ENCODE data around the gene PGAP1. TPM values are rescaled to one million over a fixed set of nuclear protein-coding genes. Genes with fewer than 3 reads are reported as not detected.
A peak's percentile ranks its signal among the peaks of the same experiment; 100 is the strongest.

PGAP1 gene
- polyA plus RNA-seq, 3 donors = 0.10 to 0.81 (median 0.33) TPM

- Histone ChIP-seq H3K4me2 (replicated peaks; ENCODE audit: extremely low read depth, low read length, poor library complexity, severe bottlenecking) (peak overlapping the region; percentile 100), H3K9ac (ENCODE audit: insufficient read depth, low read length, poor library complexity, severe bottlenecking) (no peak overlapping the region), H3K79me2 (ENCODE audit: insufficient read depth, low read length) (no peaks in the 10 kb centered on the region), H2AFZ (ENCODE audit: insufficient read depth, low read depth, low read length, poor library complexity, severe bottlenecking) (peak overlapping the region; percentile 100), H4K20me1 (ENCODE audit: insufficient read depth, low read length) (no peaks in the 10 kb centered on the region), H3K27me3 (ENCODE audit: control insufficient read depth in 2 of 2, insufficient read depth in 2 of 2, low read length in 2 of 2) (peaks cover 6 to 18% of the 10 kb centered on the region in 2 donors), H3K4me1 (ENCODE audit: control insufficient read depth in 1 of 2, insufficient read depth in 2 of 2, low read length in 2 of 2) (peaks cover 20 to 22% of the 10 kb centered on the region in 2 donors), H3K36me3 (replicated peaks in 1 of 2; ENCODE audit: control insufficient read depth in 1 of 2, insufficient read depth in 2 of 2, low read length in 2 of 2) (no peaks in the 10 kb centered on the region), H3K9me3 (replicated peaks in 1 of 2; ENCODE audit: control insufficient read depth in 1 of 2, insufficient read depth in 1 of 2, low read length in 2 of 2) (no peaks in the 10 kb centered on the region), H3K4me3 (replicated peaks in 1 of 3; ENCODE audit: low read depth in 2 of 3, low read length in 3 of 3) (peak overlapping the region; percentile 87 to 96 (median 95)), H3K27ac (ENCODE audit: low read depth in 1 of 2, low read length in 2 of 2) (no peak overlapping the region)
- Mint-ChIP-seq H3K27me3 (ENCODE audit: low read depth in 3 of 3) (peaks cover 11 to 17% (median 16%) of the 10 kb centered on the region in 3 donors), H3K4me3 (peak overlapping the region; percentile 98 to 99), H3K9me3 (peaks cover 0 to 3% (median 2%) of the 10 kb centered on the region in 7 donors), H3K4me1 (peaks cover 26% of the 10 kb centered on the region), H3K36me3 (no peaks in the 10 kb centered on the region), H3K27ac (no peak overlapping the region)
- WGBS (ENCODE audit: insufficient coverage) = 0% methylated on average over 1 of the region's 11 CpGs
- no peak for DNase-seq
- intact Hi-C loops (cut with micrococcal nuclease) = loop anchor here in 1 of 2 donors (5.0 kb wide), 1 partner anchor 57 kb away; no protein-coding TSS in a partner anchor
- no peak for TF ChIP-seq CTCF (IDR thresholded peaks at IDR 0.05)
Measured at GRCh38 chr2:196925051-196925767, 1.3 kb downstream of the PGAP1 start.

- intact Hi-C loops (cut with micrococcal nuclease) = no loop called here
- H3K9ac ChIP-seq (ENCODE audit: insufficient read depth, low read length, poor library complexity, severe bottlenecking) = no peak overlapping the region
- no peaks in the 10 kb centered on the region for H4K20me1 ChIP-seq (ENCODE audit: insufficient read depth, low read length)
- H3K9me3 ChIP-seq (replicated peaks in 1 of 2; ENCODE audit: control insufficient read depth in 1 of 2, insufficient read depth in 1 of 2, low read length in 2 of 2) = no peaks in the 10 kb centered on the region
- Mint-ChIP-seq H3K9me3 (peaks cover 0 to 3% (median 2%) of the 10 kb centered on the region in 7 donors), H3K4me1 (peaks cover 26% of the 10 kb centered on the region), H3K27me3 (ENCODE audit: low read depth in 3 of 3) (peaks cover 11 to 17% (median 16%) of the 10 kb centered on the region in 3 donors), H3K27ac (no peak overlapping the region), H3K4me3 (no peak overlapping the region), H3K36me3 (peaks cover under 1% of the 10 kb centered on the region in 2 donors)
- H3K4me3 ChIP-seq (replicated peaks in 1 of 3; ENCODE audit: low read depth in 2 of 3, low read length in 3 of 3) = no peak overlapping the region
- no peak overlapping the region for H2AFZ ChIP-seq (ENCODE audit: insufficient read depth, low read depth, low read length, poor library complexity, severe bottlenecking)
- H3K4me2 ChIP-seq (replicated peaks; ENCODE audit: extremely low read depth, low read length, poor library complexity, severe bottlenecking) = no peak overlapping the region
- H3K4me1 ChIP-seq (ENCODE audit: control insufficient read depth in 1 of 2, insufficient read depth in 2 of 2, low read length in 2 of 2) = peaks cover 20 to 22% of the 10 kb centered on the region in 2 donors
- H3K27ac ChIP-seq (ENCODE audit: low read depth in 1 of 2, low read length in 2 of 2) = no peak overlapping the region
- no peaks in the 10 kb centered on the region for H3K79me2 ChIP-seq (ENCODE audit: insufficient read depth, low read length)
- no peak for TF ChIP-seq CTCF (IDR thresholded peaks at IDR 0.05)
- H3K27me3 ChIP-seq (ENCODE audit: control insufficient read depth in 2 of 2, insufficient read depth in 2 of 2, low read length in 2 of 2) = peaks cover 6 to 18% of the 10 kb centered on the region in 2 donors
- H3K36me3 ChIP-seq (replicated peaks in 1 of 2; ENCODE audit: control insufficient read depth in 1 of 2, insufficient read depth in 2 of 2, low read length in 2 of 2) = no peaks in the 10 kb centered on the region
- no peak for DNase-seq
Measured at GRCh38 chr2:196924051-196924450, 2.5 kb downstream of the PGAP1 start.
